NK-92 (cell line): ENCODE data around the gene PLCG2.
"Not testable (repeated sequence)": the region's sequence is repeated elsewhere in the genome, so short reads cannot be mapped to it uniquely, and the experiment has no call there.

ENCODE experiments used
- DNase-seq: peaks from one replicate; lab custom pipeline; 2025; ENCODE audit not compliant: unreplicated experiment; lab: John Stamatoyannopoulos, UW

PLCG2 gene

GRCh38 chr16:81934711-81935110 is 155.6 kb downstream of the PLCG2 start:
- DNase-seq, result not testable (repeated sequence)

GRCh38 chr16:81936209-81937000 is 157.3 kb downstream of the PLCG2 start:
- no peak for DNase-seq

GRCh38 chr16:81937305-81938038 is 158.4 kb downstream of the PLCG2 start:
- no peak for DNase-seq

DNA sequence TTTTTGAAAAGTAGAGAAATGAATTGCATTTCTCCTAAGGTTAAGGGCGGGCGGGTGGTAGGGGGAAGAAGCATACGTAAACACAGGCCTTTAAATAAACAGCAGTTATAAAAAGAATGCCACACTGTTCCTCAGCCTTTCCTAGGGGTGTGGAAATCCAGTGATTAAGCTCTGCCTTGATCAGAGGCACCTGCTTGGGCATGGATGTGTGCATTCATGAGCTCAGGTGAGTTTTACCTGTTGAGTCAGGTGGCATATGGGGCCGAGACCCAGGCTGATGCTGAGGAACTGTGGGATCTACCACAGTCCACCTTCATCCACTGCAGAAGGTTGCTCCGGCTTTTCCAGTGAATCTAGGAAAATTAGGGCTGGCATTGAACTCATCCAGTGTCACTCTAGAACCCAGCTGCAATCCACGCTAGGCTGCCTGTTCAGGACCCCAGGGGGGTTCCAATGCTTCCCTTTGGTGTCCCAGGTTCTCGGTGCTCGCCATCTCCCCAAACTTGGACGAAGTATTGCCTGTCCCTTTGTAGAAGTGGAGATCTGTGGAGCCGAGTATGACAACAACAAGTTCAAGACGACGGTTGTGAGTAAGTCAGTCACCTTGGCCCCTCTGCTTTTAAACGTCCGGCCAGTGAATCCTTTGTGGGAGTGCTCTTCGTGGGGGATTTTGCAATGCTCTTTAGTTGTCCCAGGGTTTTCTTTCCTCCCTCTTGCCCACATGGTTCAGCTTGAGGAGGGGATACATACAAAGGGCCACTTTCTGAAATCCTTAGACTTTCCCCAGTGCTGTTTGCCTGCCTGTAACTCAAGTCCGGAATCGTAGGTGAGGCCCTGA is 159.5 kb downstream of the PLCG2 start:
- DNase-seq, result no peak

DNA sequence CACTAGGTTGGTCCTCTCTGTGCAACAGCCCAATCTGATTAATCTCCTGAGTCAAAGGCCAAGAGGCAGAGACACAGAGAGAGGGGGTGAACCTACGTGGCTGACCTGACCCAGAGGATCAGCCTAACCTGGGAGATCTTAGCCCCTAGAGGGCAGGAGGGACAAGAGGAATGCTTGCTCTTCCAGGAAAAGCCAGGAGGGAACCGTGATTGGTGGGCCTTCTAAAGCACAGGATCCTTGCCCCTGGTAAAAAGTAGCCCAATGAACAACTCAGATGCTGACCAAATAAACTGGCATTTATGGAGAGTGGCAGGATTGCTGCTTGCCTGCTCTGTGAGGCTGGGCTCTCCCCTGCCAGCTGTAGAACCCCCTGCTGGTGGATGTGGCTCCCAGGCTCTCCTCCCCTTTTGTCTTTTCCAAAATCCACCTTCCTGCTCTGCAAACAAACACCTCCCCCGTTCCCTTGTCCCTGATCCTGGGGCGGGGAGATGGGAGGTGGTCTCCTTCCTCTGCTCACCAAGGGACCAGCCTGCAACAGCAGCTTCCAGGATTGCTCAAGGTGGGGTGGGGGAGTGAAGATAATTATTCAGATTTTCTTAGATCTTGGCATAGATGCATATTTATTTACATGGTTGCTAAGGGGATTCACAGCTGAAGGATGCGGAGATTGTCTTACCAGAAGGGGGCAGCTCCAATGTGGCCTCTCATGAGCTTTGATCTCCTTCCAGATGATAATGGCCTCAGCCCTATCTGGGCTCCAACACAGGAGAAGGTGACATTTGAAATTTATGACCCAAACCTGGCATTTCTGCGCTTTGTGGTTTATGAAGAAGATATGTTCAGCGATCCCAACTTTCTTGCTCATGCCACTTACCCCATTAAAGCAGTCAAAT is 160.3 kb downstream of the PLCG2 start:
- DNase-seq, result no peak

GRCh38 chr16:81940781-81941560 is 161.9 kb downstream of the PLCG2 start:
- DNase-seq, result no peak

GRCh38 chr16:81942007-81942601 is 163.0 kb downstream of the PLCG2 start:
- DNase-seq, result no peak

DNA sequence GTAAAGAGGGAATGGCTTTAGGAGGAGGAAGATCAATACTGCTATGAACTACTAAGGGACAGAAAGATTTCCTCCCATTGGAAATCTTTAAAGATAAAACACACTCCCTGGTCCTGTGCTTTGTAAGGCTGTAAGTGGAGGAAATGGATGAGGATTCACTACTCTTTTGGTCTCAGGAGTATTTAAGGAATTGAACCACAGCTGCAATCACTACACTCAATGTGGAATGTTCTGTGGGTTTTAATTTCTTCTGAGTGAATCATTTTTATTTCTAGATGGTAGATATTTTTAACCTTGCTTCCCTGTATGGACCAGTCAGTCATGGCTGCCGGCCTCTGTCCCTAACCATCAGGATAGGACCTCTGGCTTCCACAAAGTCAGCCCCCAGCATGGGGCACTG is 166.6 kb downstream of the PLCG2 start:
- DNase-seq, result no peak

DNA sequence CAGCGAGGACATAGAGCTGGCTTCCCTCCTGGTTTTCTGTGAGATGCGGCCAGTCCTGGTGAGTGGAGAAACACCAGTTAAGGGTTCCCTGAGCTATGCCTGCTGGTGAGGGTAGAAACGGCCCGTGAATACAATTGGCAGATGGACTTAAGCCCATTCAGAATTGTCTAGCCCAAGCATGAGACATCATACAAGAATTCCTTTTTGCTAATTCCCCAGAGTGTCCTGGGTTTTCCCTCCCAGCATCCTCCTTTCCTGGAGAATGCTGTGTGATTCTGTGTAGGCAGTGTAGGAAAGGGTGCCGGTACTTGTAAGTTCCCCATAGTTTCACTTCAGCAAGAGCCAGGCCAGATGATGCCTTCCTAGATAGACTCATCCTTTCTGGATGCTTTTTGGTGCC is 167.1 kb downstream of the PLCG2 start:
- DNase-seq, result no peak

- no peak for DNase-seq
Measured at GRCh38 chr16:81951564-81951963, 172.5 kb downstream of the PLCG2 start.

DNA sequence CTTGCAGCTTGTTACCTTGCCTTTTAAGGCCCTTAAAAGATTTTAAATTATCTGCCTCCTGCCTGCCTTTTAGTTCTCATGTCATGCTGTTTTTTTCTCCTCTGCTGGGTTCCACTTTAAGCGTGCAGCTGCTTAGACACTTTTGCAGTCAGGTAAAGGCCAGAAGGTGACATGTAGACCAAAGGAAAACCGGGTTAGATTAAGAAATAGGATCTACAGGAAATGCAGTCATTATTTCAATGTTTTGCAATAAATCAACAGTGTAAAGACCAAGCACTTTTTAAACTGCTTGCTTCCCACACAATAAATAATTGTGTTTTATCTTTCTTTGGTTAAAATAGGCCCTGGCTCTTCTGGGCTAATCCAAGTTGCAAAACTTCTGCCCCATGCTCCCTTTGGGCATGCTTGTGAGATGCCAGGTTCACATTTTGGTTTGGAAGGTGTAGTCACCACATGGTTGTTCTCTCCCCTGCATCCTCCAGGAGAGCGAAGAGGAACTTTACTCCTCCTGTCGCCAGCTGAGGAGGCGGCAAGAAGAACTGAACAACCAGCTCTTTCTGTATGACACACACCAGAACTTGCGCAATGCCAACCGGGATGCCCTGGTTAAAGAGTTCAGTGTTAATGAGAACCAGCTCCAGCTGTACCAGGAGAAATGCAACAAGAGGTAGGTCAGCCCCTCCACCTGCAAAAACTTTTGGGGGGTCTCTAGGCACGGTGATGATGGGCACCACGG is 177.3 kb downstream of the PLCG2 start:
- no peak for DNase-seq

GRCh38 chr16:81964808-81965207 is 185.7 kb downstream of the PLCG2 start:
- no peak for DNase-seq

DNA sequence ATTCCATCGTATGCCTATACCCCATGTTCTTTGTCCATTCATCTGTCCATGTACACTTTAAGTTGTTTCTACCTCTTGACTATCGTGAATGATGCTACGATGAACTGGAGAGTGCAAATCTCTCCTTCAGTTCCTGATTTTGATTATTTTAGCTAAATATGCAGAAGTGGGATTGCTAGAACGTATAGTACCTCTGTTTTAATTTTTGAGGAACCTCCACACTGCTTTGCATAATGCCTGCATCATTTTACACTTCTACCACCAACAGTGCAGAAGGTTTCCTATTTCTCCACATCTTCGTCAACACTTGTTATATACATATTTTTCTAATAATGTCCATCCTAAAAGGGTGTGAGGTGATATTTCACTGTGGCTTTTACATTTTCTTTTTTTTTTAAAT is 188.3 kb downstream of the PLCG2 start:
- DNase-seq, result no peak

GRCh38 chr16:81971853-81972252 is 192.8 kb downstream of the PLCG2 start:
- no peak for DNase-seq

DNA sequence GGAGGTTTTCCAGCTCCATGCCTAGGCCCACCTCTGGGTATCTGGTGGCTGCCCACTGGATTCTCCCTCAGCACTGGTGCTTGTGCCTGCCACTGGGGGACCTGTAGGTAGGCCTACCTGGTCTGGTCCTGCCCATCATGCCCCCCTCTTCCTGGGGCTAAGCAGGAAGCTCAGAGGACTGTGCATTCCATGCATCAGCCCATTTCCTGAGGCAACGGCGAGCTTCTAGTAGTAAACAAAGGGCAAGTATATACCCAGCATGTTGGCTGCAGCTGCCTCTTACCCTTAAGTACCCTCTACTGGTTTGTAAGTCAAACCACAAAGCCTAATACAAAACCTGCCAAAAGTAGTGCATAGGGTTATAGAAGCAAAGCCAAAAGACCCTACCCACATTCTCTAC is 194.6 kb downstream of the PLCG2 start:
- DNase-seq, result no peak

DNA sequence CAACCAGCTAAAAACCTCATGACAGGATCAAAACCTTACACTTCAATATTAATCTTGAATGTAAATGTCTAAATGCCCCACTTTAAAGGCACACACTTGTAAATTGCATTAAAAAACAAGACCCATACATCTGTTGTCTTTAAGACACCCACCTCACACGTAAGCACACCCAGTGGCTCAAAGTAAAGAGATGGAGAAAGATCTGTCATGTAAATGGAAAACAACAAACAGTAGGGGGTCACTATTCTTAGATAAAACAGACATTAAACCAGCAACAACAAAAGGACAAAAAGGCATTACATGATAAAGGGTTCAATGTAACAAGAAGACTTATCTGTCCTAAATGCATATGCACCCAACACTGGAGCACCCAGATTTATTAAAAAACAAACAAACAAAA is 196.5 kb downstream of the PLCG2 start:
- no peak for DNase-seq

DNA sequence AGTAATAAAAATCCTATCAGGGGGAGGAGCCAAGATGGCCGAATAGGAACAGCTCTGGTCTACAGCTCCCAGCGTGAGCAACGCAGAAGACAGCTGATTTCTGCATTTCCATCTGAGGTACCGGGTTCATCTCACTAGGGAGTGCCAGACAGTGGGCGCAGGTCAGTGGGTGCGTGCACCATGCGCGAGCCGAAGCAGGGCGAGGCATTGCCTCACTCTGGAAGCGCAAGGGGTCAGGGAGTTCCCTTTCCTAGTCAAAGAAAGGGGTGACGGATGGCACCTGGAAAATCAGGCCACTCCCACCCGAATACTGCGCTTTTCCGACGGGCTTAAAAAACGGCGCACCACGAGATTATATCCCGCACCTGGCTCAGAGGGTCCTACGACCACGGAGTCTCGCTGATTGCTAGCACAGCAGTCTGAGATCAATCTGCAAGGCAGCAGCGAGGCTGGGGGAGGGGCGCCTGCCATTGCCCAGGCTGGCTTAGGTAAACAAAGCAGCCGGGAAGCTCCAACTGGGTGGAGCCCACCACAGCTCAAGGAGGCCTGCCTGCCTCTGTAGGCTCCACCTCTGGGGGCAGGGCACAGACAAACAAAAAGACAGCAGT is 198.3 kb downstream of the PLCG2 start:
- DNase-seq, result not testable (repeated sequence)

GRCh38 chr16:81987121-81987520 is 208.0 kb downstream of the PLCG2 start:
- DNase-seq, result no peak
